Lung (tissue), 12 donors: Measurements from ENCODE around the gene DENND2A. TPM values are rescaled to one million over a fixed set of nuclear protein-coding genes. Genes with fewer than 3 reads are reported as not detected.

Experiments
- ATAC-seq: fragments of 200-7000 bp; cut with Tn5 transposase; one replicate; pipeline ENCODE4 v1.9.1; 2020; ENCODE audit warnings: moderate number of reproducible peaks; ENCODE audit not compliant: insufficient read depth, low FRiP score
- DNase-seq, 3 donors: peaks; one replicate each; pipeline ENCODE4 v3.0.0-alpha.2; 2013 to 2017
- H3K27ac ChIP-seq, 2 donors: one replicate each; pipeline ENCODE4 v1.5.1; 2013; ENCODE audit warnings: mild to moderate bottlenecking in 2 of 2, moderate library complexity in 2 of 2, control low read depth in 1 of 2, inconsistent platforms in 1 of 2, low read depth in 1 of 2, low read length in 1 of 2
- H3K27me3 ChIP-seq, 3 donors: one replicate each; pipeline ENCODE4 v1.5.1; 2013; ENCODE audit warnings: low read length in 2 of 3; ENCODE audit not compliant: control insufficient read depth in 3 of 3, insufficient read depth in 3 of 3
- H3K36me3 ChIP-seq, 4 donors: one replicate each; pipeline ENCODE4 v1.5.1; 2013; ENCODE audit warnings: low read length in 4 of 4, mild to moderate bottlenecking in 1 of 4, moderate library complexity in 1 of 4; ENCODE audit not compliant: control insufficient read depth in 4 of 4, insufficient read depth in 4 of 4
- H3K4me1 ChIP-seq, 5 donors: one replicate each; pipeline ENCODE4 v1.5.1; 2013; ENCODE audit warnings: low read length in 5 of 5, mild to moderate bottlenecking in 2 of 5, moderate library complexity in 1 of 5; ENCODE audit not compliant: control insufficient read depth in 5 of 5, insufficient read depth in 5 of 5
- H3K4me3 ChIP-seq: one replicate; pipeline ENCODE4 v1.5.1; 2013; ENCODE audit warnings: mild to moderate bottlenecking, control low read depth, moderate library complexity
- H3K9ac ChIP-seq, 2 donors: one replicate each; pipeline ENCODE4 v1.5.1; 2013; ENCODE audit warnings: low read length in 2 of 2, control low read depth in 1 of 2; ENCODE audit not compliant: insufficient read depth in 1 of 2
- H3K9me3 ChIP-seq, 4 donors: one replicate each; pipeline ENCODE4 v1.5.1; 2013; ENCODE audit warnings: low read length in 3 of 4, mild to moderate bottlenecking in 1 of 4, moderate library complexity in 1 of 4; ENCODE audit not compliant: control insufficient read depth in 4 of 4, insufficient read depth in 3 of 4
- CTCF ChIP-seq: IDR thresholded peaks from 2 replicates; pipeline ENCODE4 v1.5.1; 2012; ENCODE audit warnings: mild to moderate bottlenecking; ENCODE audit errors: control extremely low read depth, extremely low read depth
- WGBS, 2 donors: extraction: QIAGEN DNeasy Blood & Tissue Kit; methylation state at CpG; one replicate each; pipeline ENCODE4 v1.1.7; 2013; 5-methylcytosine and 5-hydroxymethylcytosine counted together
- polyA plus RNA-seq, 2 donors: library from polyadenylated mRNA; stranded (reverse); fragments of 200-250 nt; gene quantifications; one replicate each; pipeline ENCODE4 v1.2.1, GENCODE V29; 2013
- total RNA-seq, 2 donors: library from RNA; depleted of rRNA in 1 of 2; stranded (reverse); fragments of >200 nt in 1 of 2; gene quantifications; one replicate each; pipeline ENCODE4 v1.2.1, GENCODE V29; 2014 to 2021
- donor health status: control.
- donor health status: control.
- donor health status: Bipolar disorder and iron deficiency.
- donor health status: healthy.
- donor health status: DM: yes; HTN: yes; CAD: no.

DENND2A gene
- total and polyA plus RNA-seq, 4 donors: 4.1 to 32.4 (median 9.7) TPM

DNA sequence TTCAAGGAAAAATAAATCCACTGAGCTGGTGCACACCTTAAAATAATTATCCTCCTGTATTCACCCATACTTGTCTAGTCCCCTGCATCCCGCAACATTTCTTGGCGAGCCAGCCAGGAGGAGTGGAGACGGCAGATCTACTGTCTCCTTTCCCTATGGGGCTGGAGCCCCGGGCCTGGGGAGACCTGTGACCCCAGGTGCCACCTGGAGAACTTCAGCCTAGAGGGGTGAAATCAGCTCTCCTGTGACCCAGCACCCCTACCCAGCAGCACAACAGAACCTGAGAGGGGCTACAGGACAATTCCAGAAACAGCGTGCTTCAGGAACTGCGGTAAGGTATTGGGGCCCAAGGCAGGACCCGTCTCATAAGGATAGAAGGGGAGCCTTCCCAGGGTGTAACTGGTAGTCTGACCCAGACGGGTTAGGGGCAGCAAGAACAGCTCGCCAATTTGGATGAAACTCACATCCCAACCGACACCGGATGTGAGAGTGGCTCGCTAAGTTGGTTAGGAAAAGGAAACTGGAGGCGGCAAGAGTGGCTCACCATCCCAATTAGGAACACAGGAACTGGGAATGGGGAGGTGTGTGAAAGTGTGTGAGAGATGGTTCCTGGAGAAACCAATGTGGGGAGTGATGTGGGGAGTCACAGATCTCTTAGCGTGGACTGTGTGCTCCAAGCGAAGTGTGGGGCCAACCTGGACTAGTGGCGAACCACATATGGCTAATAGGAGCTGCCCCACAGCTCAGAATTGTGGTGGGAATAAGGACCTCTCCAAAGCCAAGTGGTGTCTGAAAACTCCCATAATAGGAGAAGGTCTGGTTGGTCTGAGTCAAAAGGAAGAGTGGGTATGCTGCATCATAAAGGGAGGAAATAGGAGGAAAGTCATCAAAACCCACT is 15.1 kb upstream of the DENND2A start:
- ATAC-seq (no peak), DNase-seq (no peak)
- H3K9me3 ChIP-seq: no peaks in the 10 kb centered on the region
- peaks cover 3 to 13% (median 8%) of the 10 kb centered on the region in 5 donors for H3K4me1 ChIP-seq
- H3K27ac ChIP-seq: no peak overlapping the region
- H3K27me3 ChIP-seq: no peaks in the 10 kb centered on the region
- WGBS, 2 donors: 90 to 96% methylated on average over 16 of the region's 16 CpGs
- no peak for TF ChIP-seq CTCF
- H3K4me3 ChIP-seq: no peak overlapping the region
- no peak overlapping the region for H3K9ac ChIP-seq
- H3K36me3 ChIP-seq: no peaks in the 10 kb centered on the region

DNA sequence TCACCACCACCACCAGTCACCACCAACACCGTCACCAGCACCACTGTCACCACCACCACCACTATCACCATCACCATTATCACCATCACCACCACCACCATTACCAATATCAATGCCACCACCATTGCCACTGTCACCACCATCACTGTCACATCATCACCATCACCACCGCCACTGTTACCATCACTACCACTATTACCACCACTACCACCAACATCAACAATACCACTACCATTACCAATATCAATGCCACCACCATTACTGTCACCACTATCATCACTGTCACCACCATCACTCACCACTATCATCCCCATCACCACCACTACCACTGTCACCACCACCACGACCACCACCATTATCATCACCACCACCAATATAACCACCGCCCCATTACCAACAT is 14.0 kb upstream of the DENND2A start:
- Histone ChIP-seq H3K4me1 (peaks cover 3 to 13% (median 8%) of the 10 kb centered on the region in 5 donors), H3K27ac (no peak overlapping the region)
- 94 to 95% methylated on average over 4 of the region's 4 CpGs for WGBS, 2 donors

DNA sequence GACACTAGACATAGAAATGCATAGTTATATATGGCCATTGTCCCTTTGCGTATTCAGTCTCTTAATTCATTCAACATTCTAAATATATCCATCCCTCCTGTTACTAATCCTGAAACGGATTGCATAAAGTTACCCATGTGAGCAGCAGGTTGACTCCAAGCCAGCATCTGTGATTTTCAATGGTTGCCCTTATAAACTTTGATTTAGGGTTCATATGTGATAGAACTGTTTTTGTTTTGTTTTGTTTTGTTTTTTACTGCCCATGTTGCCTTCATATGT is 13.4 kb upstream of the DENND2A start:
- H3K4me1 ChIP-seq: peaks cover 3 to 13% (median 8%) of the 10 kb centered on the region in 5 donors
- no peaks in the 10 kb centered on the region for H3K27me3 ChIP-seq
- ATAC-seq: no peak

More for the DNA sequence above, 14.0 kb upstream of the DENND2A start:
- no peaks in the 10 kb centered on the region for H3K27me3 ChIP-seq
- no peak overlapping the region for H3K9ac ChIP-seq
- TF ChIP-seq CTCF: no peak
- H3K4me3 ChIP-seq: no peak overlapping the region
- no peaks in the 10 kb centered on the region for H3K9me3 ChIP-seq
- DNase-seq (no peak), ATAC-seq (no peak)
- no peaks in the 10 kb centered on the region for H3K36me3 ChIP-seq

More for the DNA sequence above, 13.4 kb upstream of the DENND2A start:
- Histone ChIP-seq H3K9me3 (no peaks in the 10 kb centered on the region), H3K27ac (no peak overlapping the region), H3K4me3 (no peak overlapping the region), H3K9ac (no peak overlapping the region), H3K36me3 (no peaks in the 10 kb centered on the region)
- TF ChIP-seq CTCF: no peak
- 75 to 88% methylated on average over 2 of the region's 2 CpGs for WGBS, 2 donors
- no peak for DNase-seq
